Panc1 (cell line): ENCODE results near the gene NAPG.

Experiments used
- POLR2AphosphoS5 ChIP-seq: IDR thresholded peaks from 2 replicates; pipeline ENCODE4 v1.6.1; 2012; ENCODE audit warnings: mild to moderate bottlenecking, low read depth, low read length, moderate library complexity
- SIN3A ChIP-seq: IDR thresholded peaks from 2 replicates; pipeline ENCODE4 v1.6.1; 2012; ENCODE audit warnings: low read depth, mild to moderate bottlenecking, low read length, moderate library complexity, borderline replicate concordance; ENCODE audit not compliant: insufficient read depth
- TF ChIP-seq, protein P1 (sequence below): fragments of 450-650 bp; IDR thresholded peaks from 2 replicates; pipeline ENCODE4 v1.5.1; 2017; ENCODE audit warnings: mild to moderate bottlenecking

- TF ChIP-seq, protein P1, sequence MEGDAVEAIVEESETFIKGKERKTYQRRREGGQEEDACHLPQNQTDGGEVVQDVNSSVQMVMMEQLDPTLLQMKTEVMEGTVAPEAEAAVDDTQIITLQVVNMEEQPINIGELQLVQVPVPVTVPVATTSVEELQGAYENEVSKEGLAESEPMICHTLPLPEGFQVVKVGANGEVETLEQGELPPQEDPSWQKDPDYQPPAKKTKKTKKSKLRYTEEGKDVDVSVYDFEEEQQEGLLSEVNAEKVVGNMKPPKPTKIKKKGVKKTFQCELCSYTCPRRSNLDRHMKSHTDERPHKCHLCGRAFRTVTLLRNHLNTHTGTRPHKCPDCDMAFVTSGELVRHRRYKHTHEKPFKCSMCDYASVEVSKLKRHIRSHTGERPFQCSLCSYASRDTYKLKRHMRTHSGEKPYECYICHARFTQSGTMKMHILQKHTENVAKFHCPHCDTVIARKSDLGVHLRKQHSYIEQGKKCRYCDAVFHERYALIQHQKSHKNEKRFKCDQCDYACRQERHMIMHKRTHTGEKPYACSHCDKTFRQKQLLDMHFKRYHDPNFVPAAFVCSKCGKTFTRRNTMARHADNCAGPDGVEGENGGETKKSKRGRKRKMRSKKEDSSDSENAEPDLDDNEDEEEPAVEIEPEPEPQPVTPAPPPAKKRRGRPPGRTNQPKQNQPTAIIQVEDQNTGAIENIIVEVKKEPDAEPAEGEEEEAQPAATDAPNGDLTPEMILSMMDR = no peak
- TF ChIP-seq SIN3A (no peak), POLR2AphosphoS5 (no peak)
These were observed 66.1 kb downstream of the NAPG start for GRCh38 chr18:10591896-10592295.
